Measurements from ENCODE around the gene GRID2IP.
"Not testable (repeated sequence)": the region's sequence is repeated elsewhere in the genome, so short reads cannot be mapped to it uniquely, and the experiment has no call there.

Gene GRID2IP

GRCh38 chr7:6551016-6551511 lies at the start of gene GRID2IP:
Gene GRID2IP, minus strand, starts transcription at chr7:6551461. Its CDS starts 25 bp downstream, at chr7:6551436.
- POLR2A ChIA-PET: no interaction called here
- CTCF ChIA-PET: no interaction called here
- TF ChIP-seq TARDBP (IDR thresholded peaks at IDR 0.05): no peak
- no peak for TF ChIP-seq FOXA1 (IDR thresholded peaks at IDR 0.05)
- no peak for TF ChIP-seq FOXK2 (IDR thresholded peaks at IDR 0.05)
- no peak for TF ChIP-seq CTBP1 (IDR thresholded peaks at IDR 0.05; ENCODE audit: borderline replicate concordance)
- no peak for TF ChIP-seq HDGF (IDR thresholded peaks at IDR 0.05; ENCODE audit: borderline replicate concordance)
- TF ChIP-seq ELF4 (IDR thresholded peaks at IDR 0.05): no peak
- no peak for TF ChIP-seq SP1 (IDR thresholded peaks at IDR 0.05)
- no peak for TF ChIP-seq BHLHE40 (IDR thresholded peaks at IDR 0.05; ENCODE audit: borderline replicate concordance)
- no peak for DNase-seq (ENCODE audit: extremely low spot score)

GRCh38 chr7:6600093-6600492 lies 48.8 kb upstream of the GRID2IP start:
- TF ChIP-seq ELF4 (IDR thresholded peaks at IDR 0.05): no peak
- TF ChIP-seq ZNF384 (IDR thresholded peaks at IDR 0.05): no peak
- TF ChIP-seq FOXA1 (IDR thresholded peaks at IDR 0.05): no peak
- TF ChIP-seq FOXK2 (IDR thresholded peaks at IDR 0.05): no peak
- DNase-seq (ENCODE audit: extremely low spot score): no peak
- ChIA-PET POLR2A (interaction anchor here (0.8 kb wide), 1 partner anchor 11 kb away, joined by 3 read pairs; the partner anchor contains the start of gene INTS15), CTCF (no interaction called here)

GRCh38 chr7:6590645-6591110 lies 39.4 kb upstream of the GRID2IP start:
- CTCF ChIA-PET: interaction anchor here (1.1 kb wide), 1 partner anchor 74 kb away, joined by 3 read pairs; no protein-coding TSS in a partner anchor
- POLR2A ChIA-PET: interaction anchor here (1.0 to 1.7 kb wide), 4 partner anchors 13 to 46 kb away, joined by 3 to 9 read pairs (median 4); partner anchors contain the start of genes ZDHHC4 and ZNF316
- TF ChIP-seq HDGF (IDR thresholded peaks at IDR 0.05; ENCODE audit: borderline replicate concordance) (no peak), FOXA1 (IDR thresholded peaks at IDR 0.05) (no peak), TARDBP (IDR thresholded peaks at IDR 0.05) (no peak), CTBP1 (IDR thresholded peaks at IDR 0.05; ENCODE audit: borderline replicate concordance) (no peak), FOXM1 (IDR thresholded peaks at IDR 0.05; ENCODE audit: borderline replicate concordance) (no peak), ARNT (IDR thresholded peaks at IDR 0.05) (no peak), FOXK2 (IDR thresholded peaks at IDR 0.05) (no peak)
- DNase-seq (ENCODE audit: extremely low spot score): no peak

DNA sequence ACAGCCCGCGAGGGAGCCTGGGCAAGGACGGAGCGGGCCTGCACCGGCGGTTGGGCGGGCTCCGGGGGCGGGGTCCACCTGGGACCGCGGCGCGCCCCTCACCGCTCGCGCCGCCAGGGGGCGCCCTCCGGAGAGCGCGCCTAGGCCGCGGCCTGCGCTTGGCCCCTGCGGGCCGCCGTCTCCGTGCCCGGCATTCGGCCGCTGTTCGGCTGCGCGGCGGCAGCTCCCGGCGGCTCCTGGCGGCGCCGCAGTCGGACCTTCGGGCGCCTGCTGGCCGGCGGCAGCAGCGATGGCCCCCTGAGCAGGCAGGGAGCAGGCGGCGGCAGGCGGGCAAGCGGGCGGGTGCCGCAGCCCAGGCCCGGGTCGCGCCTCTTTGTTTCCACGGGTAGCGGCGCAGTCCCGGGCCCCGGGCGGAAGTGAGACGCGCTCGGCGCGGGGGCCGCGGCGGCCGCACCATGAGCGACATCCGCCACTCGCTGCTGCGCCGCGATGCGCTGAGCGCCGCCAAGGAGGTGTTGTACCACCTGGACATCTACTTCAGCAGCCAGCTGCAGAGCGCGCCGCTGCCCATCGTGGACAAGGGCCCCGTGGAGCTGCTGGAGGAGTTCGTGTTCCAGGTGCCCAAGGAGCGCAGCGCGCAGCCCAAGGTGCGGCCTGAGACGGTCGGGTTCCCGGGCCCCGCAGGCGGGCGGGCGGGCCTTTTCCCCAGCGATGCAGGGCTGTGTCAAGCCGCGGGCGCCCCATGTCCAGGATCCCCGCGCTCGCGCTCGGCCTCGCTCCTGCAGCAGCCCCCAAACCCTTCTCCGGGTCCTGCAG lies 38.8 kb upstream of the GRID2IP start, which contains the start of gene INTS15:
Gene INTS15, plus strand, starts transcription at position 193 of the 816 bp plus-strand sequence. Its CDS starts 263 bp downstream, at position 456.
- peak; percentile 62; the same call in 1 of the 2 replicates for TF ChIP-seq LEF1 (IDR thresholded peaks at IDR 0.05; ENCODE audit: borderline replicate concordance)
- no peak for TF ChIP-seq ZNF384 (IDR thresholded peaks at IDR 0.05)
- TF ChIP-seq ARNT (IDR thresholded peaks at IDR 0.05): peak; percentile 69; the same call in 1 of the 2 replicates
- TF ChIP-seq TARDBP (IDR thresholded peaks at IDR 0.05): no peak
- TF ChIP-seq FOXM1 (IDR thresholded peaks at IDR 0.05; ENCODE audit: borderline replicate concordance): 0 out of 2 replicates have a peak, but pooled peaks have one; percentile 60
- CTCF ChIA-PET: interaction anchor here (0.6 to 1.6 kb wide), 4 partner anchors 12 to 362 kb away, joined by 3 to 7 read pairs (median 4); no protein-coding TSS in a partner anchor
- peak; percentile 93 for DNase-seq (ENCODE audit: extremely low spot score)
- POLR2A ChIA-PET: interaction anchor here (0.9 to 1.7 kb wide), 6 partner anchors 8 to 47 kb away, joined by 3 to 9 read pairs (median 3); partner anchors contain the start of genes ZDHHC4 and ZNF316

GRCh38 chr7:6589151-6589828 lies 38.0 kb upstream of the GRID2IP start:
- DNase-seq (ENCODE audit: extremely low spot score): no peak
- ChIA-PET POLR2A (interaction anchor here (0.9 to 1.7 kb wide), 6 partner anchors 8 to 48 kb away, joined by 3 to 9 read pairs (median 3); partner anchors contain the start of genes ZDHHC4 and ZNF316), CTCF (interaction anchor here (0.6 to 1.6 kb wide), 5 partner anchors 11 to 363 kb away, joined by 3 to 7 read pairs (median 4); no protein-coding TSS in a partner anchor)
- TF ChIP-seq BHLHE40 (IDR thresholded peaks at IDR 0.05; ENCODE audit: borderline replicate concordance): no peak
- TF ChIP-seq FOXK2 (IDR thresholded peaks at IDR 0.05): no peak
- no peak for TF ChIP-seq SP1 (IDR thresholded peaks at IDR 0.05)
- TF ChIP-seq CTBP1 (IDR thresholded peaks at IDR 0.05; ENCODE audit: borderline replicate concordance): no peak
- no peak for TF ChIP-seq TARDBP (IDR thresholded peaks at IDR 0.05)
- TF ChIP-seq ZNF384 (IDR thresholded peaks at IDR 0.05): no peak
- no peak for TF ChIP-seq HDGF (IDR thresholded peaks at IDR 0.05; ENCODE audit: borderline replicate concordance)
- TF ChIP-seq ARNT (IDR thresholded peaks at IDR 0.05): no peak
- no peak for TF ChIP-seq ELF4 (IDR thresholded peaks at IDR 0.05)
- TF ChIP-seq LEF1 (IDR thresholded peaks at IDR 0.05; ENCODE audit: borderline replicate concordance): no peak
- TF ChIP-seq FOXM1 (IDR thresholded peaks at IDR 0.05; ENCODE audit: borderline replicate concordance): no peak
- TF ChIP-seq SUZ12 (IDR thresholded peaks at IDR 0.05): no peak
- TF ChIP-seq L3MBTL2 (conservative IDR thresholded peaks at IDR 0.05): no peak
- no peak for TF ChIP-seq NFRKB (IDR thresholded peaks at IDR 0.05)
- TF ChIP-seq PKNOX1 (IDR thresholded peaks at IDR 0.05): no peak
- TF ChIP-seq FOXA1 (IDR thresholded peaks at IDR 0.05): no peak

- DNase-seq (ENCODE audit: extremely low spot score): no peak
- no peak for TF ChIP-seq BHLHE40 (IDR thresholded peaks at IDR 0.05; ENCODE audit: borderline replicate concordance)
- TF ChIP-seq PKNOX1 (IDR thresholded peaks at IDR 0.05): no peak
- no peak for TF ChIP-seq ARNT (IDR thresholded peaks at IDR 0.05)
- no peak for TF ChIP-seq NFRKB (IDR thresholded peaks at IDR 0.05)
- TF ChIP-seq SP1 (IDR thresholded peaks at IDR 0.05): no peak
- TF ChIP-seq L3MBTL2 (conservative IDR thresholded peaks at IDR 0.05): no peak
- TF ChIP-seq FOXM1 (IDR thresholded peaks at IDR 0.05; ENCODE audit: borderline replicate concordance): no peak
- no peak for TF ChIP-seq SUZ12 (IDR thresholded peaks at IDR 0.05)
- no peak for TF ChIP-seq LEF1 (IDR thresholded peaks at IDR 0.05; ENCODE audit: borderline replicate concordance)
- no peak for TF ChIP-seq ZNF384 (IDR thresholded peaks at IDR 0.05)
- no peak for TF ChIP-seq HDGF (IDR thresholded peaks at IDR 0.05; ENCODE audit: borderline replicate concordance)
- TF ChIP-seq CTBP1 (IDR thresholded peaks at IDR 0.05; ENCODE audit: borderline replicate concordance): no peak
- TF ChIP-seq FOXK2 (IDR thresholded peaks at IDR 0.05): no peak
- POLR2A ChIA-PET: interaction anchor here (1.2 kb wide), 1 partner anchor 11 kb away, joined by 5 read pairs; the partner anchor contains the start of gene ZDHHC4
- CTCF ChIA-PET: interaction anchor here (0.7 to 1.6 kb wide), 2 partner anchors 10 to 14 kb away, joined by 3 to 7 read pairs; no protein-coding TSS in a partner anchor
These were observed 37.3 kb upstream of the GRID2IP start for GRCh38 chr7:6588566-6588965.

- CTCF ChIA-PET; DNase-seq (ENCODE audit: extremely low spot score); POLR2A ChIA-PET: not testable (repeated sequence)
These were observed 34.6 kb upstream of the GRID2IP start for GRCh38 chr7:6585746-6586432.

All from HEK293T (cell line).